ENCODE data around the gene CTNNA1. TPM values are rescaled to one million over a fixed set of nuclear protein-coding genes. Genes with fewer than 3 reads are reported as not detected.

The CTNNA1 gene
- total RNA-seq, 1 experiment from 2014 or later, result 1.9 TPM

DNA sequence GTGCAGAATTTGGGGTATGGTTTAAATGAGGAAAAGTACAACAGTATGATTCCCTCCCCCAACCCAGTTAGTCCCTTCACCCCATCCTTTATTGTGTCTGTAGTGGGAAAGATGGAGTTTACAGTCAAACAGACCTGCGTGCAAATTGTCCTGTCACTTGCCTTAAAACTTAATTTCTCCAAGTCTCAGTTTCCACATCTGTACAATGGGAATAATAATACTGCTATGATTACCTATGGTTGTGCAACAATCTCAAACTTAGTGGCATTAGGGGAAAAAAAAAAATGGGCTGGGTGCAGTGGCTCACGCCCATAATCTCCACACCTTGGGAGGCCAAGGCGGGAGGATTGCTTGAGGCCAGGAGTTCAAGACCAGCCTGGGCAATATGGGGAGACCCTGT, 35.8 kb upstream of the CTNNA1 start:
- CTCF ChIA-PET, result no interaction called here
- no peak for TF ChIP-seq EZH2phosphoT487 (IDR thresholded peaks at IDR 0.05; ENCODE audit: borderline replicate concordance, low read length)
- TF ChIP-seq EZH2 (IDR thresholded peaks at IDR 0.05; ENCODE audit: low read length, unreplicated experiment), result no peak
- TF ChIP-seq, protein P1, sequence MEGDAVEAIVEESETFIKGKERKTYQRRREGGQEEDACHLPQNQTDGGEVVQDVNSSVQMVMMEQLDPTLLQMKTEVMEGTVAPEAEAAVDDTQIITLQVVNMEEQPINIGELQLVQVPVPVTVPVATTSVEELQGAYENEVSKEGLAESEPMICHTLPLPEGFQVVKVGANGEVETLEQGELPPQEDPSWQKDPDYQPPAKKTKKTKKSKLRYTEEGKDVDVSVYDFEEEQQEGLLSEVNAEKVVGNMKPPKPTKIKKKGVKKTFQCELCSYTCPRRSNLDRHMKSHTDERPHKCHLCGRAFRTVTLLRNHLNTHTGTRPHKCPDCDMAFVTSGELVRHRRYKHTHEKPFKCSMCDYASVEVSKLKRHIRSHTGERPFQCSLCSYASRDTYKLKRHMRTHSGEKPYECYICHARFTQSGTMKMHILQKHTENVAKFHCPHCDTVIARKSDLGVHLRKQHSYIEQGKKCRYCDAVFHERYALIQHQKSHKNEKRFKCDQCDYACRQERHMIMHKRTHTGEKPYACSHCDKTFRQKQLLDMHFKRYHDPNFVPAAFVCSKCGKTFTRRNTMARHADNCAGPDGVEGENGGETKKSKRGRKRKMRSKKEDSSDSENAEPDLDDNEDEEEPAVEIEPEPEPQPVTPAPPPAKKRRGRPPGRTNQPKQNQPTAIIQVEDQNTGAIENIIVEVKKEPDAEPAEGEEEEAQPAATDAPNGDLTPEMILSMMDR (conservative IDR thresholded peaks at IDR 0.05; ENCODE audit: low read depth, low read length), result no peak

GRCh38 chr5:138719811-138720210, 33.4 kb upstream of the CTNNA1 start:
- ChIA-PET CTCF (no interaction called here), POLR2A (ENCODE audit: unreplicated experiment) (no interaction called here)
- TF ChIP-seq, protein P1 (conservative IDR thresholded peaks at IDR 0.05; ENCODE audit: low read depth, low read length), result no peak
- TF ChIP-seq EZH2phosphoT487 (IDR thresholded peaks at IDR 0.05; ENCODE audit: borderline replicate concordance, low read length), result no peak
- TF ChIP-seq EZH2 (IDR thresholded peaks at IDR 0.05; ENCODE audit: low read length, unreplicated experiment), result no peak
- Histone ChIP-seq H3K9ac (ENCODE audit: low read length) (no peak overlapping the region), H3K4me2 (ENCODE audit: low read length) (no peak overlapping the region), H3K27me3 (ENCODE audit: low read length) (no peaks in the 10 kb centered on the region), H3K9me2 (replicated peaks; ENCODE audit: low read length) (no peaks in the 10 kb centered on the region), H4K20me1 (ENCODE audit: low read length) (no peaks in the 10 kb centered on the region), H3K4me1 (ENCODE audit: insufficient read depth, low read length) (peaks cover 5% of the 10 kb centered on the region), H3K9me3 (ENCODE audit: low read length) (no peaks in the 10 kb centered on the region), H3F3A (ENCODE audit: low read length, unreplicated experiment) (no peaks in the 10 kb centered on the region), H3K79me2 (ENCODE audit: low read length) (no peaks in the 10 kb centered on the region), H3K27ac (ENCODE audit: low read length) (no peak overlapping the region), H3K4me3 (ENCODE audit: low read length) (no peak overlapping the region), H3K36me3 (ENCODE audit: low read depth, low read length) (no peaks in the 10 kb centered on the region), H2AFZ (ENCODE audit: low read length) (no peak overlapping the region)
- no peak for ATAC-seq
- DNase-seq, result no peak
- BruUV-seq (replicated peaks), result no TSS peak
- intact Hi-C loops (cut with micrococcal nuclease), result no loop called here

More for the DNA sequence above, 35.8 kb upstream of the CTNNA1 start:
- Histone ChIP-seq H3K27me3 (ENCODE audit: low read length) (no peaks in the 10 kb centered on the region), H3F3A (ENCODE audit: low read length, unreplicated experiment) (no peaks in the 10 kb centered on the region), H4K20me1 (ENCODE audit: low read length) (no peaks in the 10 kb centered on the region), H3K4me1 (ENCODE audit: insufficient read depth, low read length) (no peaks in the 10 kb centered on the region), H3K4me2 (ENCODE audit: low read length) (no peak overlapping the region), H3K9me3 (ENCODE audit: low read length) (no peaks in the 10 kb centered on the region), H3K9ac (ENCODE audit: low read length) (no peak overlapping the region), H2AFZ (ENCODE audit: low read length) (no peak overlapping the region), H3K36me3 (ENCODE audit: low read depth, low read length) (no peaks in the 10 kb centered on the region), H3K9me2 (replicated peaks; ENCODE audit: low read length) (no peaks in the 10 kb centered on the region), H3K4me3 (ENCODE audit: low read length) (no peak overlapping the region), H3K79me2 (ENCODE audit: low read length) (no peaks in the 10 kb centered on the region), H3K27ac (ENCODE audit: low read length) (no peak overlapping the region)
- BruUV-seq (replicated peaks), result no TSS peak
- POLR2A ChIA-PET (ENCODE audit: unreplicated experiment), result no interaction called here
- DNase-seq (no peak), ATAC-seq (no peak)
- intact Hi-C loops (cut with micrococcal nuclease), result no loop called here

GRCh38 chr5:138720840-138721239, 32.4 kb upstream of the CTNNA1 start:
- Histone ChIP-seq H3K79me2 (ENCODE audit: low read length) (no peaks in the 10 kb centered on the region), H3K27ac (ENCODE audit: low read length) (no peak overlapping the region), H3K4me2 (ENCODE audit: low read length) (no peak overlapping the region), H3K9me2 (replicated peaks; ENCODE audit: low read length) (no peaks in the 10 kb centered on the region), H3K4me1 (ENCODE audit: insufficient read depth, low read length) (peaks cover 14% of the 10 kb centered on the region), H3K4me3 (ENCODE audit: low read length) (no peak overlapping the region), H3K27me3 (ENCODE audit: low read length) (no peaks in the 10 kb centered on the region), H3K9me3 (ENCODE audit: low read length) (no peaks in the 10 kb centered on the region), H3K36me3 (ENCODE audit: low read depth, low read length) (no peaks in the 10 kb centered on the region), H2AFZ (ENCODE audit: low read length) (no peak overlapping the region), H3F3A (ENCODE audit: low read length, unreplicated experiment) (no peaks in the 10 kb centered on the region), H4K20me1 (ENCODE audit: low read length) (no peaks in the 10 kb centered on the region), H3K9ac (ENCODE audit: low read length) (no peak overlapping the region)
- CTCF ChIA-PET, result no interaction called here
- TF ChIP-seq EZH2phosphoT487 (IDR thresholded peaks at IDR 0.05; ENCODE audit: borderline replicate concordance, low read length), result no peak
- no peak for TF ChIP-seq EZH2 (IDR thresholded peaks at IDR 0.05; ENCODE audit: low read length, unreplicated experiment)
- TF ChIP-seq, protein P1 (conservative IDR thresholded peaks at IDR 0.05; ENCODE audit: low read depth, low read length), result no peak
- DNase-seq (no peak), ATAC-seq (no peak)
- intact Hi-C loops (cut with micrococcal nuclease), result no loop called here
- POLR2A ChIA-PET (ENCODE audit: unreplicated experiment), result no interaction called here
- BruUV-seq (replicated peaks), result no TSS peak

All from PC-3 (cell line).